Tibial nerve (tissue), 3 donors: Measurements from ENCODE around the gene EFEMP2.

ENCODE experiments used
- POLR2A ChIP-seq, 2 donors: fragments of 450-650 bp; IDR thresholded peaks; one replicate each; pipeline ENCODE4 v1.6.1; 2017; ENCODE audit warnings: antibody characterized with exemption in 2 of 2, mild to moderate bottlenecking in 2 of 2, moderate library complexity in 2 of 2
- TF ChIP-seq, protein P1 (sequence below), 5 experiments: fragments of 200-600 bp in 3 of 5; fragments of 450-650 bp in 2 of 5; sonication (generic) in 3 of 5; IDR thresholded peaks; one replicate each; pipeline ENCODE4 v1.5.1; 2016 to 2019; ENCODE audit warnings: antibody characterized with exemption in 5 of 5, mild to moderate bottlenecking in 3 of 5, moderate library complexity in 2 of 5

DNA sequence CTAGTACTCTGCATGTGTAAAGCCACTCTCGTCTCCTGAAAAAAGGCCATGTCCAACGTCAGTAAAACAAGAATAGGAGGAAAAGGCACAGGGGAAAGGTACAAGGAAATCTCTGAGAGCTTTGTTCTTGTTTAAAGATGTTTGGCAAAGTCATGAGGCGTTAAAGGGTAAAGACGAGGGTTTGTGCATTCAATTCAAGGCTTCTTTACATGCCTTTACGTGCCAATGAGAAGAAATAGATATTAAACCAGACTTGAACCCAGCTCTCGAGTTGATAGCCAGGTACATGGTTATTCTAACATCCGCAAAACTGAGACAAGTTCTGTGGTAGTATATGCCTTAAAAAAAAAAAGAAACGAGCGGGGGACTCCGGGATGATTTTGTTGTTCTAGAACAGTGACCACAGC lies 13.9 kb downstream of the EFEMP2 start:
- TF ChIP-seq, protein P1, sequence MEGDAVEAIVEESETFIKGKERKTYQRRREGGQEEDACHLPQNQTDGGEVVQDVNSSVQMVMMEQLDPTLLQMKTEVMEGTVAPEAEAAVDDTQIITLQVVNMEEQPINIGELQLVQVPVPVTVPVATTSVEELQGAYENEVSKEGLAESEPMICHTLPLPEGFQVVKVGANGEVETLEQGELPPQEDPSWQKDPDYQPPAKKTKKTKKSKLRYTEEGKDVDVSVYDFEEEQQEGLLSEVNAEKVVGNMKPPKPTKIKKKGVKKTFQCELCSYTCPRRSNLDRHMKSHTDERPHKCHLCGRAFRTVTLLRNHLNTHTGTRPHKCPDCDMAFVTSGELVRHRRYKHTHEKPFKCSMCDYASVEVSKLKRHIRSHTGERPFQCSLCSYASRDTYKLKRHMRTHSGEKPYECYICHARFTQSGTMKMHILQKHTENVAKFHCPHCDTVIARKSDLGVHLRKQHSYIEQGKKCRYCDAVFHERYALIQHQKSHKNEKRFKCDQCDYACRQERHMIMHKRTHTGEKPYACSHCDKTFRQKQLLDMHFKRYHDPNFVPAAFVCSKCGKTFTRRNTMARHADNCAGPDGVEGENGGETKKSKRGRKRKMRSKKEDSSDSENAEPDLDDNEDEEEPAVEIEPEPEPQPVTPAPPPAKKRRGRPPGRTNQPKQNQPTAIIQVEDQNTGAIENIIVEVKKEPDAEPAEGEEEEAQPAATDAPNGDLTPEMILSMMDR (IDR thresholded peaks at IDR 0.05) = no peak
- no peak for TF ChIP-seq POLR2A (IDR thresholded peaks at IDR 0.05)
